ENCODE results near the gene COX6B2.

The COX6B2 gene

GRCh38 chr19:55345101-55345817 lies 9.3 kb downstream of the COX6B2 start:
- no peak overlapping the region for H3K4me3 ChIP-seq (replicated peaks; ENCODE audit: low read depth, low read length)
- no peak for TF ChIP-seq CTCF (IDR thresholded peaks at IDR 0.05; ENCODE audit: low read length, missing control alignments)
- no peak for DNase-seq (ENCODE audit: low read depth)

GRCh38 chr19:55344444-55344843 lies 10.1 kb downstream of the COX6B2 start:
- no peak for TF ChIP-seq CTCF (IDR thresholded peaks at IDR 0.05; ENCODE audit: low read length, missing control alignments)
- no peak for DNase-seq (ENCODE audit: low read depth)
- H3K4me3 ChIP-seq (replicated peaks; ENCODE audit: low read depth, low read length): no peak overlapping the region

- H3K4me3 ChIP-seq (replicated peaks; ENCODE audit: low read depth, low read length): no peak overlapping the region
- DNase-seq (ENCODE audit: low read depth): no peak
- no peak for TF ChIP-seq CTCF (IDR thresholded peaks at IDR 0.05; ENCODE audit: low read length, missing control alignments)
Observed at GRCh38 chr19:55341595-55342531, 12.7 kb downstream of the COX6B2 start.

- peak overlapping the region; percentile 77 for H3K4me3 ChIP-seq (replicated peaks; ENCODE audit: low read depth, low read length)
- DNase-seq (ENCODE audit: low read depth): peak; percentile 59
- no peak for TF ChIP-seq CTCF (IDR thresholded peaks at IDR 0.05; ENCODE audit: low read length, missing control alignments)
Observed at GRCh38 chr19:55341171-55341588, 13.3 kb downstream of the COX6B2 start.

- H3K4me3 ChIP-seq (replicated peaks; ENCODE audit: low read depth, low read length): peak overlapping the region; percentile 77
- peak; percentile 3 for TF ChIP-seq CTCF (IDR thresholded peaks at IDR 0.05; ENCODE audit: low read length, missing control alignments)
- DNase-seq (ENCODE audit: low read depth): no peak
Observed at GRCh38 chr19:55340784-55341147, 13.8 kb downstream of the COX6B2 start.

- TF ChIP-seq CTCF (IDR thresholded peaks at IDR 0.05; ENCODE audit: low read length, missing control alignments): no peak
- no peak for DNase-seq (ENCODE audit: low read depth)
- H3K4me3 ChIP-seq (replicated peaks; ENCODE audit: low read depth, low read length): peak overlapping the region; percentile 77
Observed at GRCh38 chr19:55339889-55340783, 14.4 kb downstream of the COX6B2 start.

Data from fibroblast of pulmonary artery (primary cell).